H9 (cell line): ENCODE data around the gene S100A4. TPM values are rescaled to one million over a fixed set of nuclear protein-coding genes. Genes with fewer than 3 reads are reported as not detected.

Source experiments
- DNase-seq: peaks from one replicate; pipeline ENCODE4 v3.0.0-alpha.2; 2017
- H2AFZ ChIP-seq: one replicate; pipeline ENCODE4 v1.6.1; 2013; ENCODE audit warnings: mild to moderate bottlenecking, low read length, control low read depth, moderate library complexity
- H2AK5ac ChIP-seq: 2 replicates; pipeline ENCODE4 v1.6.1; 2013; ENCODE audit warnings: low read length, control low read depth, mixed read lengths; ENCODE audit not compliant: insufficient read length
- H2BK120ac ChIP-seq: one replicate; pipeline ENCODE4 v1.6.1; 2013; ENCODE audit warnings: low read depth, mild to moderate bottlenecking, low read length, control low read depth, inconsistent platforms; ENCODE audit not compliant: poor library complexity, severe bottlenecking
- H2BK12ac ChIP-seq: 2 replicates; pipeline ENCODE4 v1.6.1; 2013; ENCODE audit warnings: low read length, control low read depth, mixed read lengths, low read depth; ENCODE audit not compliant: insufficient read length
- H2BK15ac ChIP-seq: 2 replicates; pipeline ENCODE4 v1.6.1; 2013; ENCODE audit warnings: low read depth, low read length, control low read depth
- H2BK20ac ChIP-seq: one replicate; pipeline ENCODE4 v1.6.1; 2013; ENCODE audit warnings: low read depth, mild to moderate bottlenecking, low read length, control low read depth, inconsistent platforms; ENCODE audit not compliant: poor library complexity, severe bottlenecking
- H2BK5ac ChIP-seq: 2 replicates; pipeline ENCODE4 v1.6.1; 2013; ENCODE audit warnings: low read length, control low read depth, mixed read lengths; ENCODE audit not compliant: insufficient read length
- H3K14ac ChIP-seq: 2 replicates; pipeline ENCODE4 v1.6.1; 2013; ENCODE audit warnings: low read length, control low read depth; ENCODE audit not compliant: insufficient read depth
- H3K18ac ChIP-seq: 2 replicates; pipeline ENCODE4 v1.6.1; 2013; ENCODE audit warnings: low read depth, mild to moderate bottlenecking, mixed read lengths, low read length, control low read depth; ENCODE audit not compliant: insufficient read length
- H3K23ac ChIP-seq: 2 replicates; pipeline ENCODE4 v1.6.1; 2013; ENCODE audit warnings: low read length, control low read depth, mixed read lengths, low read depth; ENCODE audit not compliant: insufficient read length
- H3K23me2 ChIP-seq: 2 replicates; pipeline ENCODE4 v1.6.1; 2013; ENCODE audit warnings: low read depth, mild to moderate bottlenecking, mixed read lengths, low read length, control low read depth; ENCODE audit not compliant: insufficient read length, poor library complexity, severe bottlenecking
- H3K27ac ChIP-seq: 2 replicates; pipeline ENCODE4 v1.5.1; 2013; ENCODE audit warnings: low read length, control low read depth, mixed read lengths, low read depth; ENCODE audit not compliant: insufficient read length
- H3K27me3 ChIP-seq: 2 replicates; pipeline ENCODE4 v1.6.1; 2013; ENCODE audit warnings: low read length, control low read depth, inconsistent platforms; ENCODE audit not compliant: insufficient read depth
- H3K4ac ChIP-seq: 2 replicates; pipeline ENCODE4 v1.6.1; 2013; ENCODE audit warnings: low read depth, mild to moderate bottlenecking, control low read depth, inconsistent platforms, low read length, moderate library complexity
- H3K4me1 ChIP-seq: 2 replicates; pipeline ENCODE4 v1.6.1; 2013; ENCODE audit warnings: low read length, control low read depth, inconsistent platforms; ENCODE audit not compliant: insufficient read depth
- H3K4me2 ChIP-seq: 2 replicates; pipeline ENCODE4 v1.6.1; 2013; ENCODE audit warnings: low read length, control low read depth, mixed read lengths; ENCODE audit not compliant: insufficient read length, insufficient read depth
- H3K56ac ChIP-seq: 2 replicates; pipeline ENCODE4 v1.6.1; 2013; ENCODE audit warnings: low read depth, mild to moderate bottlenecking, mixed read lengths, low read length, control low read depth; ENCODE audit not compliant: insufficient read length
- H3K79me1 ChIP-seq: 2 replicates; pipeline ENCODE4 v1.6.1; 2013; ENCODE audit warnings: low read depth, mild to moderate bottlenecking, moderate library complexity, low read length, control low read depth, inconsistent platforms; ENCODE audit not compliant: insufficient read depth, poor library complexity, severe bottlenecking
- H3K79me2 ChIP-seq: 2 replicates; pipeline ENCODE4 v1.6.1; 2013; ENCODE audit warnings: low read length, control low read depth, inconsistent platforms; ENCODE audit not compliant: insufficient read depth
- H3K9ac ChIP-seq: 2 replicates; pipeline ENCODE4 v1.6.1; 2013; ENCODE audit warnings: low read length, control low read depth, mixed read lengths; ENCODE audit not compliant: insufficient read length; ENCODE audit errors: extremely low read depth
- H3K9me3 ChIP-seq: one replicate; pipeline ENCODE4 v1.6.1; 2013; ENCODE audit warnings: low read depth, low read length, inconsistent platforms; ENCODE audit not compliant: control insufficient read depth
- H3T11ph ChIP-seq: one replicate; pipeline ENCODE4 v1.6.1; 2013; ENCODE audit warnings: mild to moderate bottlenecking, low read length, control low read depth, inconsistent platforms
- H4K20me1 ChIP-seq: one replicate; pipeline ENCODE4 v1.6.1; 2013; ENCODE audit not compliant: control insufficient read depth, insufficient read length, insufficient read depth
- H4K5ac ChIP-seq: 2 replicates; pipeline ENCODE4 v1.6.1; 2013; ENCODE audit warnings: low read depth, mild to moderate bottlenecking, mixed read lengths, low read length, control low read depth; ENCODE audit not compliant: insufficient read length
- H4K8ac ChIP-seq: replicated peaks from 2 replicates; pipeline ENCODE4 v1.6.1; 2013; ENCODE audit warnings: low read length, control low read depth, mixed read lengths, low read depth; ENCODE audit not compliant: insufficient read length
- H4K91ac ChIP-seq: 2 replicates; pipeline ENCODE4 v1.6.1; 2013; ENCODE audit warnings: low read depth, mild to moderate bottlenecking, moderate library complexity, mixed read lengths, low read length, control low read depth; ENCODE audit not compliant: insufficient read length
- H3K27ac Mint-ChIP-seq, 3 experiments: 2 replicates in 2 of 3; 3 replicates in 1 of 3; pipeline ENCODE4 v1.8.0; 2020 to 2021; ENCODE audit warnings: mixed read lengths in 3 of 3, mild to moderate bottlenecking in 1 of 3, moderate library complexity in 1 of 3
- H3K27me3 Mint-ChIP-seq: 2 replicates; pipeline ENCODE4 v1.8.0; 2021; ENCODE audit warnings: low read depth, mild to moderate bottlenecking, moderate library complexity, mixed read lengths
- H3K36me3 Mint-ChIP-seq, 3 experiments: 2 replicates in 2 of 3; 3 replicates in 1 of 3; pipeline ENCODE4 v1.8.0; 2020 to 2021; ENCODE audit warnings: low read depth in 3 of 3, mixed read lengths in 3 of 3; ENCODE audit not compliant: insufficient read depth in 1 of 3
- H3K4me1 Mint-ChIP-seq, 2 experiments: 2 replicates each; pipeline ENCODE4 v1.8.0; 2020; ENCODE audit warnings: mixed read lengths in 2 of 2
- H3K4me3 Mint-ChIP-seq, 2 experiments: 2 replicates in 1 of 2; 3 replicates in 1 of 2; pipeline ENCODE4 v1.8.0; 2020 to 2021; ENCODE audit warnings: mild to moderate bottlenecking in 2 of 2, mixed read lengths in 2 of 2, moderate library complexity in 1 of 2
- H3K9me3 Mint-ChIP-seq, 2 experiments: 2 replicates in 1 of 2; 3 replicates in 1 of 2; pipeline ENCODE4 v1.8.0; 2020; ENCODE audit warnings: mild to moderate bottlenecking in 2 of 2, mixed read lengths in 2 of 2, moderate library complexity in 1 of 2
- WGBS: extraction: QIAGEN DNeasy Blood & Tissue Kit; methylation state at CpG from one replicate; pipeline ENCODE4 v1.1.7; 2013; ENCODE audit warnings: missing lambda C conversion rate, low lambda C conversion rate, mixed read lengths; ENCODE audit not compliant: insufficient read length; ENCODE audit errors: extremely low coverage; 5-methylcytosine and 5-hydroxymethylcytosine counted together
- total RNA-seq: library from RNA; stranded (reverse); gene quantifications from 2 replicates; pipeline ENCODE4 v1.2.1, GENCODE V29; 2021
- TF ChIP-seq, protein P1 (sequence below): fragments of 200-600 bp; sonication (generic); conservative IDR thresholded peaks from 3 replicates; pipeline ENCODE4 v1.8.0; 2021; ENCODE audit warnings: antibody characterized with exemption, mild to moderate bottlenecking

S100A4 gene
- total RNA-seq, 1 experiment from 2014 or later: 9.0 TPM

DNA sequence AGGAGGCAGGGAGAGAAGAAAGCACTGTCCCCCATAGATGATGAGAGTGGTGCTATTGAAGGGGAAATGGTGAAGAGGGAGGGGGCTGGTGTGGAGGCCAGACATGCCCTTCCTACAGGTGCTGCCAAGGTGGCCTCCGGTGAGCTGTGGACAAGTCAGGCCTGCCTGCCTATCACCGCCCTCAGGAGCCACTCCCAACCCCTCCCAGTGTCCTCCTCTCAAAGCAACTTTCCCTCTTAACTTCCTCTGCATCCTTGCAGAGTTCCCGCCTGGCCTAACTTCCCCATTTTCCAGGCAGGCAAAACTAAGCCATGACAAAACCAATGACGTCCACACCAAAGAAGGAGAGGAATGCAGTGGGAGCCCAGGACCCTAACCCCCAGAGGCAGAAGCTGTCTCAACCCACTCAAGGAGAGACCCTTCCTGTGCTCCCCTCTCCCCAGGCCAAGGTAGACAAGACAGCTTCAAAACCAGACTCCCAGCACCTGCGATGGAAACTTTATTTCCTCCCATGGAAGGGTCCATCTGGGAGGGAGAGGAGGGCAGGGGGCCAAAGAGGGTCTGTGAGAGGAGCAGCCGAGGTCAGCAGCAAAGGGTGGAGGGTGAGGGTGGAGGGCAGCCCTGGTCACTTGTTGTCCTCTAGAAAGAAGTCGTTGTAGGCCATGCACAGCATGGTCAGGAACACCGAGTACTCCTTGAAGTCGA lies 8.8 kb downstream of the S100A4 start:
- H3K9ac ChIP-seq: no peak overlapping the region
- TF ChIP-seq, protein P1, sequence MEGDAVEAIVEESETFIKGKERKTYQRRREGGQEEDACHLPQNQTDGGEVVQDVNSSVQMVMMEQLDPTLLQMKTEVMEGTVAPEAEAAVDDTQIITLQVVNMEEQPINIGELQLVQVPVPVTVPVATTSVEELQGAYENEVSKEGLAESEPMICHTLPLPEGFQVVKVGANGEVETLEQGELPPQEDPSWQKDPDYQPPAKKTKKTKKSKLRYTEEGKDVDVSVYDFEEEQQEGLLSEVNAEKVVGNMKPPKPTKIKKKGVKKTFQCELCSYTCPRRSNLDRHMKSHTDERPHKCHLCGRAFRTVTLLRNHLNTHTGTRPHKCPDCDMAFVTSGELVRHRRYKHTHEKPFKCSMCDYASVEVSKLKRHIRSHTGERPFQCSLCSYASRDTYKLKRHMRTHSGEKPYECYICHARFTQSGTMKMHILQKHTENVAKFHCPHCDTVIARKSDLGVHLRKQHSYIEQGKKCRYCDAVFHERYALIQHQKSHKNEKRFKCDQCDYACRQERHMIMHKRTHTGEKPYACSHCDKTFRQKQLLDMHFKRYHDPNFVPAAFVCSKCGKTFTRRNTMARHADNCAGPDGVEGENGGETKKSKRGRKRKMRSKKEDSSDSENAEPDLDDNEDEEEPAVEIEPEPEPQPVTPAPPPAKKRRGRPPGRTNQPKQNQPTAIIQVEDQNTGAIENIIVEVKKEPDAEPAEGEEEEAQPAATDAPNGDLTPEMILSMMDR: no peak
- no peak overlapping the region; a peak in 1 of 5 replicates for H3K4me3 Mint-ChIP-seq

More for the DNA sequence above, 8.8 kb downstream of the S100A4 start:
- no peak overlapping the region for H3K4ac ChIP-seq
- H2BK5ac ChIP-seq: no peak overlapping the region
- H3T11ph ChIP-seq: no peak overlapping the region
- no peak overlapping the region for H2BK15ac ChIP-seq
- Mint-ChIP-seq H3K36me3 (no peaks in the 10 kb centered on the region), H3K27me3 (peaks cover 1% of the 10 kb centered on the region), H3K27ac (peak overlapping the region in 1 of 3 experiments; percentile 40; a peak in 1 of 7 replicates), H3K9me3 (no peaks in the 10 kb centered on the region), H3K4me1 (peaks cover 34 to 43% of the 10 kb centered on the region in 2 experiments)
- no peak overlapping the region for H3K56ac ChIP-seq
- H4K5ac ChIP-seq: no peak overlapping the region
- no peaks in the 10 kb centered on the region for H4K20me1 ChIP-seq
- no peak overlapping the region for H3K23ac ChIP-seq
- H3K4me1 ChIP-seq: peaks cover 7% of the 10 kb centered on the region; the same call in 1 of the 2 replicates
- no peak overlapping the region for H2BK120ac ChIP-seq
- no peaks in the 10 kb centered on the region for H3K23me2 ChIP-seq
- WGBS: no CpG with 5 or more reads among the region's 9 CpGs
- H3K14ac ChIP-seq: no peak overlapping the region
- H2BK12ac ChIP-seq: no peak overlapping the region
- H2AFZ ChIP-seq: no peak overlapping the region
- H3K18ac ChIP-seq: no peak overlapping the region
- no peaks in the 10 kb centered on the region for H3K79me2 ChIP-seq
- H2AK5ac ChIP-seq: no peak overlapping the region
- no peak overlapping the region for H3K27ac ChIP-seq
- no peaks in the 10 kb centered on the region; the same call in 1 of the 2 replicates for H3K27me3 ChIP-seq
- H3K4me2 ChIP-seq: peak overlapping the region; percentile 36
- no peaks in the 10 kb centered on the region for H3K79me1 ChIP-seq
- DNase-seq: no peak
- no peak overlapping the region for H2BK20ac ChIP-seq
- H4K8ac ChIP-seq: no peak overlapping the region
- no peak overlapping the region for H4K91ac ChIP-seq
- H3K9me3 ChIP-seq: no peaks in the 10 kb centered on the region
